Neural crest cell (in vitro differentiated cells): ENCODE data around the gene CHCHD6. TPM values are rescaled to one million over a fixed set of nuclear protein-coding genes. Genes with fewer than 3 reads are reported as not detected.

Experiments
- DNase-seq: peaks from one replicate; pipeline ENCODE4 v3.0.0; 2021; ENCODE audit warnings: low read depth, mixed read lengths, low spot score
- H3K27ac Mint-ChIP-seq: one replicate; pipeline ENCODE4 v1.8.0; 2021; ENCODE audit warnings: mild to moderate bottlenecking, mixed read lengths; ENCODE audit not compliant: unreplicated experiment
- H3K27me3 Mint-ChIP-seq: 2 replicates; pipeline ENCODE4 v1.8.0; 2021; ENCODE audit warnings: low read depth, mild to moderate bottlenecking, mixed read lengths
- H3K36me3 Mint-ChIP-seq: 2 replicates; pipeline ENCODE4 v1.8.0; 2021; ENCODE audit warnings: low read depth, mild to moderate bottlenecking, mixed read lengths
- H3K4me1 Mint-ChIP-seq: 2 replicates; pipeline ENCODE4 v1.8.0; 2021; ENCODE audit warnings: mixed read lengths
- H3K4me3 Mint-ChIP-seq: one replicate; pipeline ENCODE4 v1.8.0; 2021; ENCODE audit warnings: mild to moderate bottlenecking, mixed read lengths
- H3K9me3 Mint-ChIP-seq: 2 replicates; pipeline ENCODE4 v1.8.0; 2021; ENCODE audit warnings: mixed read lengths
- CTCF ChIP-seq: fragments of 200-600 bp; sonication (generic); conservative IDR thresholded peaks from 2 replicates; pipeline ENCODE4 v1.5.0; 2021; ENCODE audit warnings: antibody characterized with exemption, mild to moderate bottlenecking
- total RNA-seq: library from RNA; stranded (reverse); gene quantifications from 2 replicates; pipeline ENCODE4 v1.2.1, GENCODE V29; 2021

Gene CHCHD6
- total RNA-seq, 1 donor from 2014 or later, result 32.9 TPM

- Mint-ChIP-seq H3K36me3 (peaks cover 3% of the 10 kb centered on the region), H3K4me1 (peaks cover 27% of the 10 kb centered on the region), H3K27ac (peak overlapping the region; percentile 75), H3K9me3 (no peaks in the 10 kb centered on the region), H3K27me3 (no peaks in the 10 kb centered on the region), H3K4me3 (peak overlapping the region; percentile 3)
- no peak for TF ChIP-seq CTCF
- no peak for DNase-seq
Observed at GRCh38 chr3:126968391-126969390, 264.7 kb downstream of the CHCHD6 start.

- Mint-ChIP-seq H3K27ac (no peak overlapping the region), H3K36me3 (peaks cover 3% of the 10 kb centered on the region), H3K4me3 (peak overlapping the region; percentile 3)
Observed at GRCh38 chr3:126969586-126969985, 265.5 kb downstream of the CHCHD6 start.

GRCh38 chr3:126970101-126970500, 266.1 kb downstream of the CHCHD6 start:
- no peak for TF ChIP-seq CTCF
- Mint-ChIP-seq H3K4me1 (peaks cover 27% of the 10 kb centered on the region), H3K27ac (no peak overlapping the region), H3K27me3 (no peaks in the 10 kb centered on the region), H3K36me3 (peaks cover 8% of the 10 kb centered on the region), H3K9me3 (peaks cover 8% of the 10 kb centered on the region), H3K4me3 (peak overlapping the region; percentile 12)
- no peak for DNase-seq

More at GRCh38 chr3:126969586-126969985, 265.5 kb downstream of the CHCHD6 start:
- no peak for DNase-seq
- Mint-ChIP-seq H3K9me3 (peaks cover 3% of the 10 kb centered on the region), H3K4me1 (peaks cover 27% of the 10 kb centered on the region), H3K27me3 (no peaks in the 10 kb centered on the region)
- TF ChIP-seq CTCF, result no peak

- peak overlapping the region; percentile 36 for H3K27ac Mint-ChIP-seq
- peaks cover 11% of the 10 kb centered on the region for H3K9me3 Mint-ChIP-seq
- no peak for TF ChIP-seq CTCF
- peaks cover 27% of the 10 kb centered on the region for H3K4me1 Mint-ChIP-seq
- no peaks in the 10 kb centered on the region for H3K27me3 Mint-ChIP-seq
- H3K4me3 Mint-ChIP-seq, result no peak overlapping the region
- H3K36me3 Mint-ChIP-seq, result peaks cover 11% of the 10 kb centered on the region
- DNase-seq, result no peak
Observed at GRCh38 chr3:126970921-126971320, 266.9 kb downstream of the CHCHD6 start.

- DNase-seq, result peak; percentile 28
- Mint-ChIP-seq H3K9me3 (peaks cover 11% of the 10 kb centered on the region), H3K4me1 (peaks cover 27% of the 10 kb centered on the region), H3K27ac (no peak overlapping the region), H3K27me3 (no peaks in the 10 kb centered on the region), H3K4me3 (peak overlapping the region; percentile 61), H3K36me3 (peaks cover 11% of the 10 kb centered on the region)
- TF ChIP-seq CTCF, result no peak
Observed at GRCh38 chr3:126971891-126972351, 267.9 kb downstream of the CHCHD6 start.
